Measurements from ENCODE around the gene TMA7.
"Not testable (repeated sequence)": the region's sequence is repeated elsewhere in the genome, so short reads cannot be mapped to it uniquely, and the experiment has no call there.

Gene TMA7

DNA sequence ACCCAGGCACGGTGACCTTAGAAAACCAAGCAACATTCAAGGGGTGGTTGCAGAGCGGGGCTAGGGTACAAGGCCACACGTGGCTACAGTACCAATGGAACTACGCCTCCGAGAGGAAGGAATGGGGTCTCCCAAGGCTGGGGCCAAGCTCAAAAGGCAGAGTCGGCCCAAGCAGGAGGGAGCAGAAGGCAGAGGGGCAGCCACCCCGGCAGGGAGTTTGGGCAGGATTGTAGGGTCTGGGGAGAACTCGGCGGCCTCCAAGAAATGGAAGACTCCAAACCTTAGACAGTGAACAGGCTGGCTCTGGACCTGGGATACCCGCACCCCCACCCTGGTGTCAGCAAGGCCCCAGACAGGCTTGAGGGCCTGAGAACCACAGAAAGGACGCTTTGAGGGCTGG, 35.1 kb downstream of the TMA7 start:
- Histone ChIP-seq H3K4me2 (ENCODE audit: low read length) (no peak overlapping the region), H2AFZ (no peak overlapping the region), H3K9ac (no peak overlapping the region), H3K27me3 (ENCODE audit: control insufficient read depth, insufficient read depth, low read length) (no peaks in the 10 kb centered on the region), H3K4me3 (ENCODE audit: low read depth, low read length) (no peak overlapping the region), H3K36me3 (ENCODE audit: control insufficient read depth, insufficient read depth, low read length) (no peaks in the 10 kb centered on the region), H3K79me2 (peaks cover 21% of the 10 kb centered on the region), H3K9me3 (ENCODE audit: control insufficient read depth, low read length) (no peaks in the 10 kb centered on the region), H3K4me1 (no peaks in the 10 kb centered on the region), H3K27ac (peak overlapping the region; percentile 22)
- TF ChIP-seq, protein P1, sequence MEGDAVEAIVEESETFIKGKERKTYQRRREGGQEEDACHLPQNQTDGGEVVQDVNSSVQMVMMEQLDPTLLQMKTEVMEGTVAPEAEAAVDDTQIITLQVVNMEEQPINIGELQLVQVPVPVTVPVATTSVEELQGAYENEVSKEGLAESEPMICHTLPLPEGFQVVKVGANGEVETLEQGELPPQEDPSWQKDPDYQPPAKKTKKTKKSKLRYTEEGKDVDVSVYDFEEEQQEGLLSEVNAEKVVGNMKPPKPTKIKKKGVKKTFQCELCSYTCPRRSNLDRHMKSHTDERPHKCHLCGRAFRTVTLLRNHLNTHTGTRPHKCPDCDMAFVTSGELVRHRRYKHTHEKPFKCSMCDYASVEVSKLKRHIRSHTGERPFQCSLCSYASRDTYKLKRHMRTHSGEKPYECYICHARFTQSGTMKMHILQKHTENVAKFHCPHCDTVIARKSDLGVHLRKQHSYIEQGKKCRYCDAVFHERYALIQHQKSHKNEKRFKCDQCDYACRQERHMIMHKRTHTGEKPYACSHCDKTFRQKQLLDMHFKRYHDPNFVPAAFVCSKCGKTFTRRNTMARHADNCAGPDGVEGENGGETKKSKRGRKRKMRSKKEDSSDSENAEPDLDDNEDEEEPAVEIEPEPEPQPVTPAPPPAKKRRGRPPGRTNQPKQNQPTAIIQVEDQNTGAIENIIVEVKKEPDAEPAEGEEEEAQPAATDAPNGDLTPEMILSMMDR (IDR thresholded peaks at IDR 0.05), result no peak

DNA sequence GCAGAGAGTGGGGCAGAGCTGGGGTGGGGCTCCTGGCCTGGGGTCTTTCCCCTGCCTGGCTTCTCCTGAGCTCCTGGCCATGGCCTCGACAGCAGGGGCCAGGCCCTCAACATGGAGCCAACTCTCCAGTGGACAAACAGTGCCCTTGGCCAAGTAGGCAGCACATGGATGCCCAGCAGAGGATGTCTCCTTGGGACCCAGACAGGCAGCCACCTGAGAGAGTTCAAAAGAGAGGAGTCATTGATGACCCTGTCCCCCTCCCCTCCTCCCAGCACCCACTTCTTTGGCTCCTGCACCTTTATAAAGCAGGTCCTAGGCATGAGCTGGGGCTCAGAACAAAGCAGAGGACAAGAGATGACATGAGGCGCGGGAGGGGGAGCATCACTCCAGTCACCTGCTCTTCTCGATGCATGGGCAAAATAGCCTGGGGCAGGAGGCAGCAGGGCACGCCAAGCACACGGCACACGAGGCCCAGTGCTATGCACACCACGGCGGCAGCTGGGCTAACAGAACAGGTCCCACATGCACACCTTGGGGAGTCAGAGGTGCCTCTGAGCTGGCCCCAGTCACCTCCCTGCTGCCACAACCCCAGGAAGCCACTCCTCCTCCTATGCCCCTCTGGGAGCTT, 36.5 kb downstream of the TMA7 start:
- no peak overlapping the region for H3K4me3 ChIP-seq (ENCODE audit: low read depth, low read length)
- H3K9me3 ChIP-seq (ENCODE audit: control insufficient read depth, low read length), result no peaks in the 10 kb centered on the region
- no peaks in the 10 kb centered on the region for H3K4me1 ChIP-seq
- H3K36me3 ChIP-seq (ENCODE audit: control insufficient read depth, insufficient read depth, low read length), result no peaks in the 10 kb centered on the region
- no peak overlapping the region for H3K9ac ChIP-seq
- no peak overlapping the region for H2AFZ ChIP-seq
- TF ChIP-seq, protein P1 (IDR thresholded peaks at IDR 0.05), result no peak
- no peaks in the 10 kb centered on the region for H3K27me3 ChIP-seq (ENCODE audit: control insufficient read depth, insufficient read depth, low read length)
- peaks cover 12% of the 10 kb centered on the region for H3K79me2 ChIP-seq
- no peak overlapping the region for H3K4me2 ChIP-seq (ENCODE audit: low read length)
- H3K27ac ChIP-seq, result no peak overlapping the region

DNA sequence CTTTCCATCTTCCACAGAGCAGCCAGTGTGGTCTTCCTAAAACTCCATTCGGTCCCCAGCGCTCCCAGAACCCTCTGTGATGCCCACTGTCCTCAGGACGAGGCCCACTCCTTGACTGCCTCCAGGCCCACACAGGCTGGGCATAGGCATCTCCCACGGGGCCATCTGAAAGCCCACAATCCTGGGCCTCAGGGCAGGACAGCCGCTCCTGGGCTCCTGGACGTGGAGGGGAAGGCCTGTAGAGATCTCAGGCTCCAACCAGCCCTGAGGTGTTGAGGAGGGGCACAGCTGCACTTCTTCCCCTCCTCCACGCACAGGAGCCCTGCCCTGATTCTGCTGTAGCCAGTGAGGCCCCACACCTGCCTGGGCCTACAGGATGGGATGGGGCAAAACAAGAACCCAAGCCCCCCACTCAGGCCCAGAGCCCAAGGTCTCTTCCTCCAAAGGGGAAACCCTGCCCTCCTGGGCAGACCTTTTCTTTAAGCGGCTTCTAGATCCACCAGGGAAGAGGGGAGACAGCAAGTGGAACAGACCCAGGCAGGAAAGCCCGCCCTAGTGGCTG, 38.0 kb downstream of the TMA7 start:
- no peak overlapping the region for H3K4me3 ChIP-seq (ENCODE audit: low read depth, low read length)
- H3K4me1 ChIP-seq, result no peaks in the 10 kb centered on the region
- no peak overlapping the region for H3K9ac ChIP-seq
- TF ChIP-seq, protein P1 (IDR thresholded peaks at IDR 0.05), result no peak
- H3K27ac ChIP-seq, result no peak overlapping the region
- no peaks in the 10 kb centered on the region for H3K9me3 ChIP-seq (ENCODE audit: control insufficient read depth, low read length)
- no peak overlapping the region for H2AFZ ChIP-seq
- no peaks in the 10 kb centered on the region for H3K36me3 ChIP-seq (ENCODE audit: control insufficient read depth, insufficient read depth, low read length)
- no peak overlapping the region for H3K4me2 ChIP-seq (ENCODE audit: low read length)
- no peaks in the 10 kb centered on the region for H3K27me3 ChIP-seq (ENCODE audit: control insufficient read depth, insufficient read depth, low read length)
- peaks cover 7% of the 10 kb centered on the region for H3K79me2 ChIP-seq

DNA sequence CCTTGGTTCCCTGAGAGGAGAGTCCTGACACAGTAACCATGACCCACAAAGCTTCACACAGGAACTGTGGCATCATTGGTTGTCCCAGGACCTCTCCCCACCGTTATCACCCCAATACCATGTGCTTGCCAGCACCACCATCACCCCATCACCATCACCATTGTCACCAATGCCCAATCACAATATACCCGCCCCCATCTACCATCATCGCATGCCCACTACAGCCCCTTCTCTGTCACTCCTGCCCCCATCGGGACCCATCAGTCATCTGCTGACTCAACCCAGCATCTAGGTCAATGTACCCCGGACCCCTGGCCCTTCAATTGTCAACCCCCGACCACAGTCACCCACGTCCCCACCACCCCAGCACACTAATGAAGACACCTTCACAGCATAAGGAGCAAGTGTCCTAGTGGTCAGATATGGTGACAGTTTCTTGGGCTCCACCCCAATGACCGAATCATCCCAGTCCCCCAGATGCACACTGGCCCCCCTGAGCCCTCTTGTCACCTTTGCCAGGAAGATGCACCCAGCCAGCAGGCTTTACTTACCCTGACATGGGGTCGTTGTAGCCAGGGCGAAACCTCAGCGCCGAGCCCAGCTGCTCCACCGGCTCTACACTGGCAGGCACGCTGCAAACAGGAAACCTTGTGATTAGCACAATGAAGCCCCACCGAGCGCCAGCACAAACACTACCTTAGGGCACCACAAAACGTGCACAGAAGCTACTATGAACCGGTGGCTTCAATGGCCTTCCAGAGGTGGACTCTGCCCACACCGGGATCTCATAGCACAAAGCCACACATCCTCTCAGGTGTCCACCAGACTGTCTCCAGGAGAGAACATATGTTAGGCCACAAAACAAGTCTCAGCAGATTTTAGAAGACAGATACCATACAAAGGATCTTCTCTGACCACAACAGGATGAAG, 38.8 kb downstream of the TMA7 start:
- Histone ChIP-seq H3K27me3 (ENCODE audit: control insufficient read depth, insufficient read depth, low read length) (no peaks in the 10 kb centered on the region), H3K36me3 (ENCODE audit: control insufficient read depth, insufficient read depth, low read length) (no peaks in the 10 kb centered on the region), H3K9ac (no peak overlapping the region), H3K4me2 (ENCODE audit: low read length) (no peak overlapping the region), H2AFZ (no peak overlapping the region), H3K4me1 (no peaks in the 10 kb centered on the region), H3K27ac (no peak overlapping the region), H3K4me3 (ENCODE audit: low read depth, low read length) (no peak overlapping the region), H3K9me3 (ENCODE audit: control insufficient read depth, low read length) (no peaks in the 10 kb centered on the region), H3K79me2 (peaks cover 3% of the 10 kb centered on the region)
- TF ChIP-seq, protein P1 (IDR thresholded peaks at IDR 0.05), result no peak

DNA sequence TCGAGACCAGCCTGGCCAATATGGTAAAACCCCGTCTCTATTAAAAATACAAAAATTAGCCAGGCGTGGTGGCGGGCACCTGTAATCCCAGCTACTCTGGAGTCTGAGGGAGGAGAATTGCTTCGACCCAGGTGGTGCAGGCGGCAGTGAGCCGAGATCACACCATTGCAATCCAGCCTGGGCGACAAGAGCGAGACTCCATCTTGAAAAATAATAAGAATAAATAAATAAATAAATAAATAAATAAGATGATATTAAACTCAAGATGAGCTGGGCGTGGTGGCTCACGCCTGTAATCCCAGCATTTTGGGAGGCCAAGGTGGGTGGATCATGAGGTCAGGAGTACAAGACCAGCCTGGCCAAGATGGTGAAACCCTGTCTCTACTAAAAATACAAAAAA, 40.8 kb downstream of the TMA7 start:
- H3K4me3 ChIP-seq (ENCODE audit: low read depth, low read length), result not testable (repeated sequence)

DNA sequence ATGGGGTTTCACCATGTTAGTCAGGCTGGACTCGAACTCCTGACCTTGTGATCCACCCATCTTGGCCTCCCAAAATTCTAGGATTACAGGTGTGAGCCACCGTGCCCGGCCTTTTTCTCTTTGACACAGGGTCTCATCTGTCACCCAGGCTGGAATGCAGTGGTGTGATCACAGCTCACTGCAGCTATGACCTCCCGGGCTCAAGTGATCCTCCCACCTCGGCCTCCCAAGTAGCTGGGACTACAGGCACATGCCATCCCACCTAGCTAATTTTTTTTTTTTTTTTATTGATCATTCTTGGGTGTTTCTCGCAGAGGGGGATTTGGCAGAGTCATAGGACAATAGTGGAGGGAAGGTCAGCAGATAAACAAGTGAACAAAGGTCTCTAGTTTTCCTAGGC, 42.8 kb downstream of the TMA7 start:
- H3K4me2 ChIP-seq (ENCODE audit: low read length); H3K27me3 ChIP-seq (ENCODE audit: control insufficient read depth, insufficient read depth, low read length); H3K9ac ChIP-seq; H2AFZ ChIP-seq; H3K9me3 ChIP-seq (ENCODE audit: control insufficient read depth, low read length); H3K27ac ChIP-seq; H3K4me1 ChIP-seq; H3K36me3 ChIP-seq (ENCODE audit: control insufficient read depth, insufficient read depth, low read length); H3K79me2 ChIP-seq; H3K4me3 ChIP-seq (ENCODE audit: low read depth, low read length): not testable (repeated sequence)

More for the DNA sequence above, 40.8 kb downstream of the TMA7 start:
- H3K27ac ChIP-seq; H3K4me1 ChIP-seq; H3K79me2 ChIP-seq; H3K36me3 ChIP-seq (ENCODE audit: control insufficient read depth, insufficient read depth, low read length); H3K9me3 ChIP-seq (ENCODE audit: control insufficient read depth, low read length); H3K4me2 ChIP-seq (ENCODE audit: low read length); H3K9ac ChIP-seq; H2AFZ ChIP-seq; H3K27me3 ChIP-seq (ENCODE audit: control insufficient read depth, insufficient read depth, low read length): not testable (repeated sequence)

All from parathyroid adenoma (tissue), 2 donors.